Astrocyte (in vitro differentiated cells and primary cell): Measurements from ENCODE around the gene FILIP1L.

Experiments
- EZH2 ChIP-seq: IDR thresholded peaks from 2 replicates; pipeline ENCODE4 v1.6.1; 2012; ENCODE audit warnings: mild to moderate bottlenecking, low read length, inconsistent platforms; ENCODE audit not compliant: insufficient read depth
- TF ChIP-seq, protein P1 (sequence below): IDR thresholded peaks from 2 replicates; pipeline ENCODE4 v1.5.1; 2011; ENCODE audit warnings: low read depth, mild to moderate bottlenecking, inconsistent platforms, low read length, moderate library complexity; ENCODE audit not compliant: insufficient read depth

GRCh38 chr3:100004931-100005330 is 109.4 kb downstream of the FILIP1L start:
- TF ChIP-seq, protein P1, sequence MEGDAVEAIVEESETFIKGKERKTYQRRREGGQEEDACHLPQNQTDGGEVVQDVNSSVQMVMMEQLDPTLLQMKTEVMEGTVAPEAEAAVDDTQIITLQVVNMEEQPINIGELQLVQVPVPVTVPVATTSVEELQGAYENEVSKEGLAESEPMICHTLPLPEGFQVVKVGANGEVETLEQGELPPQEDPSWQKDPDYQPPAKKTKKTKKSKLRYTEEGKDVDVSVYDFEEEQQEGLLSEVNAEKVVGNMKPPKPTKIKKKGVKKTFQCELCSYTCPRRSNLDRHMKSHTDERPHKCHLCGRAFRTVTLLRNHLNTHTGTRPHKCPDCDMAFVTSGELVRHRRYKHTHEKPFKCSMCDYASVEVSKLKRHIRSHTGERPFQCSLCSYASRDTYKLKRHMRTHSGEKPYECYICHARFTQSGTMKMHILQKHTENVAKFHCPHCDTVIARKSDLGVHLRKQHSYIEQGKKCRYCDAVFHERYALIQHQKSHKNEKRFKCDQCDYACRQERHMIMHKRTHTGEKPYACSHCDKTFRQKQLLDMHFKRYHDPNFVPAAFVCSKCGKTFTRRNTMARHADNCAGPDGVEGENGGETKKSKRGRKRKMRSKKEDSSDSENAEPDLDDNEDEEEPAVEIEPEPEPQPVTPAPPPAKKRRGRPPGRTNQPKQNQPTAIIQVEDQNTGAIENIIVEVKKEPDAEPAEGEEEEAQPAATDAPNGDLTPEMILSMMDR: no peak
- no peak for TF ChIP-seq EZH2
